GM12872 (cell line): ENCODE results near the gene ZNF750.

ENCODE experiments used
- CTCF ChIP-seq: IDR thresholded peaks from 3 replicates; pipeline ENCODE4 v1.5.1; 2011; ENCODE audit warnings: low read depth, mild to moderate bottlenecking, low read length, moderate library complexity; ENCODE audit not compliant: insufficient read depth

Gene ZNF750

GRCh38 chr17:82839617-82840292, at the start of gene ZNF750:
TSS of gene ZNF750 (minus strand) at chr17:82840022. CDS start at chr17:82832454, 7,568 bp downstream.
- no peak for TF ChIP-seq CTCF

GRCh38 chr17:82888583-82889495, 49.0 kb upstream of the ZNF750 start:
- no peak for TF ChIP-seq CTCF

GRCh38 chr17:82887255-82888164, 47.7 kb upstream of the ZNF750 start:
- no peak for TF ChIP-seq CTCF

GRCh38 chr17:82884970-82885353, 45.1 kb upstream of the ZNF750 start:
- TF ChIP-seq CTCF, result no peak

GRCh38 chr17:82884341-82884969, 44.6 kb upstream of the ZNF750 start:
- TF ChIP-seq CTCF, result no peak

- TF ChIP-seq CTCF, result no peak
Observed at GRCh38 chr17:82883419-82884031, 43.7 kb upstream of the ZNF750 start.
